Activated effector memory CD4-positive, alpha-beta T cell treated with Interleukin-2 at 50 U/mL for 16 hours (primary cell): Measurements from ENCODE around the gene CYP26B1.
"Not testable (repeated sequence)": the region's sequence is repeated elsewhere in the genome, so short reads cannot be mapped to it uniquely, and the experiment has no call there.

Source experiments
- DNase-seq: peaks from one replicate; pipeline ENCODE4 v3.0.0-alpha.2; 2020

CYP26B1 gene

GRCh38 chr2:72103690-72104089 is 44.0 kb downstream of the CYP26B1 start:
- no peak for DNase-seq

DNA sequence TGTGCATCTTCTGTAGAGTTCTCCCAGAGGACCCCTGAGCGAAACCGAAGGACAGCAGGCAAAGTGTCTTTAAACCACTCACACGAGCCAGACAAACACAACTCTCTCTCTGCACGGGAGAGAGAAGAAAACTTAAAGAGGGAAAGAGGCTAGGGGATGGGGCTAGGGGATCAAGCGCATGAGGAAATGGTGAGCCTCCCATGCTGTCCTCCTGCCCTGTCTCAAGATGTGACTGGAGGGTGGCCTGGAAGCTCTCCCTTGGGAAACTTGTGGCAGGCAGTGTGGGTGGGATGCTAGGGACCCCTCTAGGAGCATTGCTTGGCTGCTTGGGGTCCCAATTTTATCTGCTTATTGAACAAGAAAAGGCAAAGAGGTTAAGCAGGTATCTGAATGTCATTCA is 44.5 kb downstream of the CYP26B1 start:
- DNase-seq = no peak

- DNase-seq = no peak
These were observed 48.7 kb downstream of the CYP26B1 start for GRCh38 chr2:72098935-72099334.

DNA sequence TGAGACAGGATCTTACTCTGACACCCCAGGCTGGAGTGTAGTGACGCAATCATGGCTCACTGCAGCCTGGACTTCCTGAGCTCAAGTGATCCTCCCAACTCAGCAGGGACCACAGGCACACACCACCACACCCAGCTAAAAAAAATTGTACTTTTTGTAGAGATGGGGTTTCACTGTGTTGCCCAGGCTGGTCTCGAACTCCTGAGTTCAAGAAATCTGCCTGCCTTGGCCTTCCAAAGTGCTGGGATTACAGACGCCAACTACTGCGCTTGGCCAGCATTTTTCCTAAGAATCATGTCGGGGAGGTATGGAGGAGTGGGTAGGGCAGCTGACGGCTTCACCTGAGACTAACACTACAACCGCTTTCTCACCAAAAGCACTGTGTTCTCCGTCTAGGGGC is 50.4 kb downstream of the CYP26B1 start:
- no peak for DNase-seq

DNA sequence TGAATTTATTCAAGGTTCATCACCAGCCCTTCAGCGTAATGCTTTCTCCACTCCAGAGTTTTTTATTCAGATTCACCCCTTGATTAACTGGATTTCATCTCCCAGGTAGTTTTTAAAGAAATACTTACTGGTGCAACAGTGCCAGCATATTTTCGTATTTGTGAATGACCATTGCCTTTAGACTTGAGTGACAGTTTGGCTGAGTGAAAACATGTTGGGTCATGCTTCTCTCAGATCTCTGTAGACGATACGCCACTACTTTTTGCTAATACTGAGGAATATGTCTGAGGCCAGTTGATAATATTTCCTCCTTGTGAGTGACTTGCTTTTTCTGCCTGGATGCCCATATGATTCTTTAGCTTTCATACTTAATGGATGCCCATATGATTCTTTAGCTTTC is 51.5 kb downstream of the CYP26B1 start:
- no peak for DNase-seq

DNA sequence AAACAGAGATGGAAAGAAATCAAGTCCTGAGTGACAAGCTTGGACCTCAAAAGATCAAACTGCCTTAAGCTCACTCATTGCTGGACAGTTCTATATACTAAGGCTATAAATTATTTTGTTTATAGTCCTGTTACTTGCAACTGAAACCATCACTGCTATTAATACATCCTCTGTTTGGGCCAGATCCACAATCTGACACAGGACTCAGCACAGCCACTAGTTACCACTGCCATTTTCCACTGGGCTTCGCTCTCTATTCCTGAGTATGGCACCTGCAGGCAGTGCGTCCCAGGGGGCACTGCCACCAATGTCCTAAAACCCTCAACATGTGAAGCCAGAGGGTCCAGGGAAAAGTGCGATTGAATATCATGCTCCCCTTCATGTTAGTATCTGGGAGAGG is 52.3 kb downstream of the CYP26B1 start:
- no peak for DNase-seq

GRCh38 chr2:72094701-72095100 is 53.0 kb downstream of the CYP26B1 start:
- no peak for DNase-seq

GRCh38 chr2:72092111-72092510 is 55.6 kb downstream of the CYP26B1 start:
- DNase-seq = no peak

- DNase-seq = no peak
These were observed 56.7 kb downstream of the CYP26B1 start for GRCh38 chr2:72090781-72091482.

- no peak for DNase-seq
These were observed 57.4 kb downstream of the CYP26B1 start for GRCh38 chr2:72090271-72090720.

GRCh38 chr2:72089537-72089936 is 58.1 kb downstream of the CYP26B1 start:
- DNase-seq = no peak

- no peak for DNase-seq
These were observed 58.6 kb downstream of the CYP26B1 start for GRCh38 chr2:72089028-72089427.

DNA sequence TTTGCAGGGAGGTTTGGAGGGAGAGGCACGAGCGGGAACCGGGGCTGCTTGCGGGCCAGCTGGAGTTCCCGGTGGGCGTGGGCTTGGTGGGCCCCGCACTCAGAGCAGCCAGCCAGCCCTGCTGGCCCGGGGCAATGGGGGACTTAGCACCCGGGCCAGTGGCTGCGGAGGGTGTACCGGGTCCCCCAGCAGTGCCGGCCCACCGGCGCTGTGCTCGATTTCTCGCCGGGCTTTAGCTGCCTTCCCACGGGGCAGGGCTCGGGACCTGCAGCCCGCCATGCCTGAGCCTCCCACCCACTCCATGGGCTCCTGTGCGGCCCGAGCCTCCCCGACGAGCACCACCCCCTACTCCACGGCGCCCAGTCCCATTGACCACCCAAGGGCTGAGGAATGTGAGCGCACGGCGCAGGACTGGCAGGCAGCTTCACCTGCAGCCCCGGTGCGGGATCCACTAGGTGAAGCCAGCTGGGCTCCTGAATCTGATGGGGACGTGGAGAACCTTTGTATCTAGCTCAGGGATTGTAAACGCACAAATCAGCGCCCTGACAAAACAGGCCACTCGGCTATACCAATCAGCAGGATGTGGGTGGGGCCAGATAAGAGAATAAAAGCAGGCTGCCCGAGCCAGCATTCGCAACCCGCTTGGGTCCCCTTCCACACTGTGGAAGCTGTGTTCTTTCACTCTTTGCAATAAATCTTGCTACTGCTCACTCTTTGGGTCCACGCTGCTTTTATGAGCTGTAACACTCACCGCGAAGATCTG is 60.6 kb downstream of the CYP26B1 start:
- not testable (repeated sequence) for DNase-seq

DNA sequence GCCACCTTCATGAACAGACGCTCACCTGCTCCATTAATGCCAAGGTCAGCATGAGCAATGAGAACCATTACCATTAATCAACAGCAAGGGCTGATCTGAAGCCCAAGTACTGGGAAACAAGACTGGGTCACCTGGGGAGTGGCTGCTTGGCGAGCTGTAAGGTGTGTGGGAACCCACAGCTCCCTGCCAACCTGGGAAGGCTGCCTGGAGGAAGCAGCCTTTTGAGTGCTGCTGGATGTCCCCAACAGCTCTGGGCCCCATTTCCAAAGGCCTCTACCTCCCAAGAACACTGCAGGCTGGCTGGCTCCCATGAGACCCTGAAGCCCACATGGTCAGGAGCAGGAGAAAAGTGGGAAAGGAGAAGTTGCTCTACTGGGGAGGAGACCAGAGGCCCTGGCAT is 62.1 kb downstream of the CYP26B1 start:
- DNase-seq = no peak

DNA sequence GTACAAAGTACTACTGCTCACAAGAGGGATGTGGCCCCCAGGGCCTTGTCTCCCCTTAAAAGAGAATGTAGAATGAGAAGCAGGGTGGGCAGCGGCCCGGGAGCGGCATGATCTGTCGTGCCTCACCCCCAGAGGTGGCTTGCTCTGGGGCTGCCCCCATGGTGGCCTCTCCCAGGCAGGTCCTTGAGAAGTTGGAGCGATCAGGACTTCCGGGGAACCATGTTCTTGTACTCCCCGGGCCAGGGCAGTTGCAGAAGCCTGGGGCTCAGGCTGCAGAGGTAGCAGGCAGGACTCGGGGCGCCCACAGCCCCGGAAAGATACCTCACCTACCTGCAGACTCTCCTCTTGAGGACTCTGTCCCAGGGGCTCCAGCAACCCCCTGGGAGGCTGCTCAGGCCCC is 62.6 kb downstream of the CYP26B1 start:
- no peak for DNase-seq

- no peak for DNase-seq
These were observed 63.1 kb downstream of the CYP26B1 start for GRCh38 chr2:72084584-72084976.

- no peak for DNase-seq
These were observed 63.7 kb downstream of the CYP26B1 start for GRCh38 chr2:72083751-72084583.

DNA sequence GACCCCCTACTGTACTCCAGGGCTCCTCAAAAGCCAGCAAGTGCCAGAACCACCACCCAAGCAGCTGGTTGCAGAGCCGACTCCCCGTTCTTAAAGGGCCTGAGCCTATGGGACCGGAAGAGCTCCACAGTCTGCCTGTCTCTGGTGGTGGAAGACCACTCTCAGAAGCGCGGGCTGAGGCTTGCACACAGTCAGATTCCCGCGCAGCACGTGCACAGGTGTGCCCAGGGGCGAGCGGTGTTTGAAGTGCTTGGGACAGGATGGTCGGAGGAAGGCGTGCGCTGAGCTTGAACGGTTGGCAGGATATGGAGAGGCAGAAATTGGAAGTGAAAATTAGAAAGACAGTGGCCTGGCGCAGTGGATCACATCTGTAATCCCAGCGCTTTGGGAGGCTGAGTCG is 64.8 kb downstream of the CYP26B1 start:
- DNase-seq = no peak

- no peak for DNase-seq
These were observed 65.6 kb downstream of the CYP26B1 start for GRCh38 chr2:72082021-72082601.

DNA sequence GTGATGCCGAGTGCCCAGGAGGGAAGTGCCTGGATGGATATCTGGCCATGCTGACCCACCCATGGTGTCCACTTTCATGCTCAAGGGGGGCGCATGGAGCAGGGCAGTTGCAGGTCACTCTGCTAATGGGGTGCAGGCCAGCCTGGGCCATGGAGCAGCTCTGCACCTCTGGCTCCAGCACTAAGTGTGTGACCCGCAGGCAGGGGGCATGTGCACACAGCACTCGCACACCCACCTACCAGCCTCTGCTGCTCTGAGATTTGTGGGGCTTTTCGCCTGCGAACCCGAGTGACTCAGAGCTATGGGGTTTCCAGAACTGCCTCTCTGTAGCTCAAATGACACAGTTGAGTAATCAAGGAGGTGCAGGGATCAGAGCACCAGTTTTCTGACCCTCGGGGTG is 66.2 kb downstream of the CYP26B1 start:
- no peak for DNase-seq

DNA sequence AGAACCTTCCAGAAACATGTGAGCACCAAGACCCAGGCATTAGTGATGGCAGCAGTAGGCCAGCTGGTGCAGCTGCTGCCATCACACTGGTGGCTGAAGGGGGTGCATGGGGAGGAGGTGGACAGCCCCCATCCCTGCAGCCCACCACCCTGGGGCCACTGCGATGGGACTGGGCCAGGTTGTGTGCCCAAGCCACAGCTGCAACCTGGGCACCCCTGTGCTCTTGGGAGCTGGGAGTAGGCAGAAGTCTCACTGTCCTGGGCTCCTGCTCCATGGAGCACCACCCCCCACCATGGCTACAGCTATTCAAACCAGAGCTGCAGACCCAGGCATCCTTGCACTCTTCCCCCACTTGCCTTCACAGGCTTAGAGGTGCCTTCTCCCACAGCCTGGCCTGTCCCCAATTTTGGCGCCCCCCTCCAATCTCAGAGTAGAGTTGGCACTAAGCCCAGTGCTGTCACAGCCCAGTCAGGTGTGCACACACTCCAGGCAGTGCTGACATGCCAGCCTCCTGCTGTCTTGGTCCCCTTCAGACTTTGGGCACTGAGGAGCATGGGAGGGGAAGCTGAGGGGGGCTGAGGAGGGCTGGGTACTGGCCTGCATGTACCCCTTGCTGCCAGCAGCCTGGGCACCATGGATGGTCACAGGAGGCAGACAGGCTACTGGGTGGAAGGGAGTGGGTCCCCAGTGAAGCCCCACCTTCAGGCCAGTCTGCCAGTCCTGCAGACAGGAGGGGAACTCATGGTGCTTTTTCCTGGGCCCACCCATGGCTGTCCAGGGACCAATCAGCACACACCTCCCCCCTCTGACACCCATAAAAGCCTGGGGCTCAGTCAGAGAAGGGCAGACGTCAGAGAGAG is 67.1 kb downstream of the CYP26B1 start:
- no peak for DNase-seq
